Activated CD4-positive, alpha-beta T cell treated with anti-CD3 and anti-CD28 coated beads, Interleukin-2, amount 50 U/mL, for 24 hours (primary cell): ENCODE measurements around the gene HLA-B.
"Not testable (repeated sequence)": the region's sequence is repeated elsewhere in the genome, so short reads cannot be mapped to it uniquely, and the experiment has no call there.

Experiments
- DNase-seq, 2 donors: peaks; one replicate each; pipeline ENCODE4 v3.0.0-alpha.2; 2020; ENCODE audit warnings: low read depth in 1 of 2, low spot score in 1 of 2

The HLA-B gene

GRCh38 chr6:31385041-31385440 lies 28.1 kb upstream of the HLA-B start:
- DNase-seq, result no peak

GRCh38 chr6:31383149-31383548 lies 26.2 kb upstream of the HLA-B start:
- no peak for DNase-seq

GRCh38 chr6:31381666-31382065 lies 24.7 kb upstream of the HLA-B start:
- no peak for DNase-seq

- no peak for DNase-seq
Measured at GRCh38 chr6:31379850-31380249, 22.9 kb upstream of the HLA-B start.

- no peak for DNase-seq
Measured at GRCh38 chr6:31378721-31379103, 21.7 kb upstream of the HLA-B start.

- DNase-seq, result no peak
Measured at GRCh38 chr6:31378062-31378720, 21.2 kb upstream of the HLA-B start.

GRCh38 chr6:31377029-31377428 lies 20.1 kb upstream of the HLA-B start:
- no peak for DNase-seq

- no peak for DNase-seq
Measured at GRCh38 chr6:31375699-31376098, 18.7 kb upstream of the HLA-B start.

- DNase-seq, result not testable (repeated sequence)
Measured at GRCh38 chr6:31374118-31374517, 17.1 kb upstream of the HLA-B start.

GRCh38 chr6:31368461-31368860 lies 11.5 kb upstream of the HLA-B start:
- no peak for DNase-seq

- DNase-seq, result peak; percentile 86 to 87
Measured at GRCh38 chr6:31366693-31367470, 9.9 kb upstream of the HLA-B start.

GRCh38 chr6:31365864-31366263 lies 8.9 kb upstream of the HLA-B start:
- no peak for DNase-seq

GRCh38 chr6:31363811-31364210 lies 6.8 kb upstream of the HLA-B start:
- DNase-seq, result no peak

- DNase-seq, result no peak
Measured at GRCh38 chr6:31362751-31363150, 5.8 kb upstream of the HLA-B start.

- no peak for DNase-seq
Measured at GRCh38 chr6:31359581-31359980, 2.6 kb upstream of the HLA-B start.

- DNase-seq, result no peak
Measured at GRCh38 chr6:31358302-31358701, 1.3 kb upstream of the HLA-B start.

GRCh38 chr6:31357886-31358285 lies 907 bp upstream of the HLA-B start:
- no peak for DNase-seq

GRCh38 chr6:31356216-31356945 lies 598 bp downstream of the HLA-B start:
- no peak for DNase-seq

- DNase-seq, result no peak
Measured at GRCh38 chr6:31355583-31355948, 1.4 kb downstream of the HLA-B start.

GRCh38 chr6:31354864-31355582 lies 2.0 kb downstream of the HLA-B start:
- no peak for DNase-seq

- DNase-seq, result no peak
Measured at GRCh38 chr6:31354158-31354863, 2.7 kb downstream of the HLA-B start.
